Renal cortical epithelial cell (primary cell): ENCODE results near the gene AADACL3. TPM values are rescaled to one million over a fixed set of nuclear protein-coding genes. Genes with fewer than 3 reads are reported as not detected.
"Not testable (repeated sequence)": the region's sequence is repeated elsewhere in the genome, so short reads cannot be mapped to it uniquely, and the experiment has no call there.

ENCODE experiments used
- DNase-seq: peaks from one replicate; pipeline ENCODE4 v3.0.0-alpha.2; 2011; ENCODE audit warnings: low read depth
- total RNA-seq: library from RNA; depleted of rRNA; stranded (reverse); fragments of >200 nt; gene quantifications from 2 replicates; pipeline ENCODE4 v1.2.3, GENCODE V29; 2014

The AADACL3 gene
- total RNA-seq, 1 donor from 2014 or later = not detected

DNA sequence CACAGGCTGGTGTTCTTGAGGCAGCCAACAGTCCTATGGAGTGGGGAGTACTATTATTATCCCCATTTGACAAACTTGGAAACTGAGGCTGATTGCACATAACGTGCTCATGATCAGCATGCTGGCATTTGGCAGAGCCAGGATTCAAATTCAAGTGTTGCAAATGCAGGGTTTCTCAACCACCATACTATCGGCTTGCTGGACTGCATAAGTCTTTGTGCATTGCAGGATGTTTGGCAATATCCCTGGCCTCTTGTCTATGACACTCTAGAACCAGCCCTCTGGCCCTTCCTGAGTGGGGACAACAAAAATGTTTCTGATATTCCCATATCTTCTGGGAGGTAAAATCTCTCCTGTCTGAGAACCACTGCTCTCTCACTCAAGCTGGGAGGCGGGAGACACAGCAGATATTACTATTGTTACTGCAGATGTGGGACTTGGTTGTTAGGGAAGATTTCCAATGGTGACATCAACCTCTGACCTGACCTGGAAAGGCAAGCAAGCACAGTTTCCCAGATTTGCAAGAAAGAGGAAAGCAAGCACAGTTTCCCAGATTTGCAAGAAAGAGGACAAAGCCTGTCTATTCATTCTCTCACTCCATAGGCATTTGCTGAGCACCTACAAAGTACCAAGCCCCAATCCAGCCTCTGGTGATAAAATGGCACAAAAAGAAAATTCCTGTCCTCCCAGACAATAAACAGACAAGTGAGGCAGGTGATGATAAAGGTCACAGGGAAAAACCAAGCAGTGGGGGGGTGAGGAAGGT lies 1.0 kb upstream of the AADACL3 start:
- no peak for DNase-seq

DNA sequence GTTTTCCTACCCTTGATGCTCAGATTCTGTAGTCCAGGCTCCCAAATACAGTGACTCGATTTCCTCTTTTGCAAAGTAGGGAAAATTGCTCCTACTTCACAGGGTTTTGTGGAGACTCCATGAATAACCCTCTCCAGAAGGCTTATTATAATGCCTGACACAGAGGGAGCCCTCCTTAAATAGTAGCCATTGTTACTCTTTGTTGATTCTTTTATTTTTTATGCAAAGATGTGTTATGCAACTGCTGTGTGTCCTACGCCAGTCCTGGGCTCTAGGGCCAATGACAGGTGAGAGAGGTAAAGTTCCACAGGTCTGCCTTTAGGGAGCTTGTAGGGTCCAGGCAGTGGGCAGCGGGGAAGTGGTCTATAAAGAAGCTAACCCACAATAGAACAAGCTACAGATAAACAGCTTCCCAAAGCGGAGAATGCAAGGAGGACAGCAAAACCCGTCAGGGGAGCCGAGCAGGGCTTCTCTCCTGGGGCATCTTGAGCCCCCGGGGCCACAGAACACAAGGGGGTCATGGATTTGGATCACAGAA lies 1.5 kb downstream of the AADACL3 start:
- no peak for DNase-seq

DNA sequence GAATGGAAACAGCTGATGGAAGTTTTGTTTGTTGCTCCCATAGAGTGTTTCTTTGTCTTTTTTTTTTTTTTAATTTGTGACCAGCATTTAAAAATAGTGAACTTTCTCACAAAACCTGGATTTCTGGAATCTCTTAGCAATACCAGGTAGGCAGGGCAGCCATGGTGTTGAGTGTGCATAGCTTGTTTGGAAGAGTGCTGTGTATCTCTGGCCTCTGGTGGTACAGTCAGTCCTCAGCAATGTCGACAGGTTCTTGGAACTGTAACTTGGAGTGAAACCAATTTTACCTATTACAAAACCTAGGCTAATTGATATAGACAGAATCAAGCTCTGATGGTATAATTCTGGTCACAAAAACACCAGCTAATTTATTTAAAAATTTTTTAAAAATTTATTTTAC lies 6.7 kb downstream of the AADACL3 start:
- DNase-seq = no peak

DNA sequence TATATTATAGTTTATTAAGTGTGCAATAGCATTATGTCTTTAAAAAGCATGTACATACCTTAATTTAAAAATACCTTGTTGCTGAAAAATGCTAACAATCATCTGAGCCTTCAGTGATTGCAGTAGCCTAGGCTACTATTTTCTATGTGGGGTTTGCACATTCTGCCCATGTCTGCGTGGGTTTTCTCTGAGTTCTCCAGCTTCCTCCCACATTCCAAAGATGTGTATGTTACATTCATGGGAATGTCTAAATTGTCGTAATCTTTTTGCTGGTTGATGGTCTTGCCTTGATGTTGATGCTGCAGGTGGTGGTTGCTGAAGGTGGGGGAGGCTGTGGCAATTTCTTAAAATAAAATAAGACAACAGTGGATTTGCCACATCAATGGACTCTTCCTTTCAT lies 12.5 kb downstream of the AADACL3 start:
- DNase-seq = no peak

DNA sequence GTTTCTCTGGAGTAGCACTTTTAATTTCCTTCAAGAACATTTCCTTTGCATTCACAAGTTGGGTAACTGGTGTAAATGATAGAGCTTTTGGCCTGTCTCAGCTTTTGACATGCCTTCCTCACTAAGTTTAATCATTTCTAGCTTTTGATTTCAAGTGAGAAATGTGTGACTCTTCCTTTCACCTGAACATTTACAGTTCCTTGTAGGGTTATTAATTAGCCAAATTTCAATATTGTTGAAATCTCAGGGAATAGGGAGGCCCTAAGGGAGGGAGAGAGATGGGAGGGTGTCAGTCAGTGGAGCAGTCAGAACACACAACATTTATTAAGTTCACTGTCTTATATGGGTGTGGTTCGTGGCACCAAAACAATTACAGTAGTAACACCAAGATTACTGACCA lies 14.2 kb downstream of the AADACL3 start:
- no peak for DNase-seq

DNA sequence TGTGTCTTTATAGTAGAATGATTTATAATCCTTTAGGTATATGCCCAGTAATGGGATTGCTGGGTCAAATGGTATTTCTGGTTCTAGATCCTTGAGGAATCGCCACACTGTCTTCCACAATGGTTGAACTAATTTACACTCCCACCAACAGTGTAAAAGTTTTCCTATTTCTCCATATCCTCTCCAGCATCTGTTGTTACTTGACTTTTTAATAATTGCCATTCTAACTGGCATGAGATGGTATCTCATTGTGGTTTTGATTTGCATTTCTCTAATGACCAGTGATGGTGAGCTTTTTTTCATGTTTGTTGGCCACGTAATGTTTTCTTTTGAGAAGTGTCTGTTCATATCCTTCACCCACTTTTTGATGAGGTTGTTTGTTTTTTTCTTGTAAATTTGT lies 15.2 kb downstream of the AADACL3 start:
- DNase-seq = not testable (repeated sequence)

DNA sequence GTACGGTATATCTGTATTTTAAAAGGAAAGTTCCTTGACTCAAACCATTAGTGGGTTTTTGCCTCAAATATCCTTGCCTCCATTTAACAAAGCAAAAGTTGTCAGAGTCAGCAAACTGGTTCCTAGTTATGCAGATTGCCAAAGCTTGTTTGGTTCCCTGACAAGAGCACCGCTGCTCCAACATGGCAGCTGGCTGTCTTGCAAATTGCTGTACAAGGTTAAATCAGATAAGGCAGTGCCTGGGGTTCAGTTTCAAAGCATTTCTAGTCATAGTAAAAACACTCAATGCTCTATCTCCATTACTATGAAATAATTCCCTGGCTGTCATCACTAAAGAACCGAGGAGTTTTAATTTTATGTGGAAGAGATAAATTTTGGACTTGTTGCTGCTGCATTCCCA lies 18.7 kb downstream of the AADACL3 start:
- no peak for DNase-seq

DNA sequence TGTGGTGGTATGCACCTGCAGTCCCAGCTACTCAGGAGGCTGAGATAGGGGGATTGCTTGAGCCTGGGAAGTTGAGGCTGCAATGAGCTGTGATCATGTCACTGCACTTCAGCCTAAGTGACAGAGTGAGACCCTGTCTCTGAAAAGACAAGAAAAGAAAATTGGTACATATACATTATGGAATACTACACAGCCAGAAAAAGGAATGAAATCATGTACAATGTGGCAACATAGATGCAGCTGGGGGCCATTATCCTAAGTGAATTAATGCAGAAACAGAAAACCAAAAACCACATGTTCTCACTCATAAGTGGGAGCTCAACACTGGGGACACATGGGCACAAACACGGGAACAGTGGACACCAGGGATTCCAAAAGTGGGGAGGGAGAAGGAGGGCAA lies 23.0 kb downstream of the AADACL3 start:
- DNase-seq = no peak

DNA sequence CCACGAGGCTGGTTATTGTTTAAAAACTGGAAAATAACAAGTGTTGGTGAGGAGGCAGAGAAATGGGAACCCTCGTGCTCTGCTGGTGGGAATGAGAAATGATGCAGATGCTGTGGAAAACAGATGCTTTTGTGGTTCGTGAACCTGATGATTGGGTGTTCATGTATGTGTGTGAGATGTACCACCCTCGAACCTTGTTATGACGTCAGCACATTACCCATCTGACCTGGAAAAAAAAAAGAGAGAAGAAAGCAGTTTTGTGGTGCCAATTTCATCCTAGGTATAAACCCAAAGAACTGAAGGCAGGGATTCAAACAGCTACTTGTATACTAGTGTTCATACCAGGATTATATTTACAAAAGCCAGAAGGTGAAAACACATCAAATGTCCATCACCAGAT lies 23.7 kb downstream of the AADACL3 start:
- no peak for DNase-seq

DNA sequence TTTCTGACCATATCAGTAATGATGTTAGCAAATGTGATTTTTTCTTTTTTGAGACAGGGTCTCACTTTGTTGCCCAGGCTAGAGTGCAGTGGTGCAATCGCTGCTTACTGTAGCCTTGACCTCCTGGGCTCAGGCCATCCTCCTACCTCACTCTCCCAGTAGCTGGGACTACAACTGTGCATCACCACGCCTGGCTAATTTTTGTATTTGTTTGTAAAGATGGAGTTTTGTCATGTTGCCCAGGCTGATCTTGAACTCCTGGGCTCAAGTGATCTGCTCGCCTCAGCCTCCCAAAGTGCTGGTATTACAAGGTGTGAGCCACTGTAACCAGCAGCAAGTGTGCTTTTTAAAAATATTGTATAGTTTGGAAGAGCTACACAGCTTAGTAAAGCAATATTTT lies 26.0 kb downstream of the AADACL3 start:
- DNase-seq = no peak

DNA sequence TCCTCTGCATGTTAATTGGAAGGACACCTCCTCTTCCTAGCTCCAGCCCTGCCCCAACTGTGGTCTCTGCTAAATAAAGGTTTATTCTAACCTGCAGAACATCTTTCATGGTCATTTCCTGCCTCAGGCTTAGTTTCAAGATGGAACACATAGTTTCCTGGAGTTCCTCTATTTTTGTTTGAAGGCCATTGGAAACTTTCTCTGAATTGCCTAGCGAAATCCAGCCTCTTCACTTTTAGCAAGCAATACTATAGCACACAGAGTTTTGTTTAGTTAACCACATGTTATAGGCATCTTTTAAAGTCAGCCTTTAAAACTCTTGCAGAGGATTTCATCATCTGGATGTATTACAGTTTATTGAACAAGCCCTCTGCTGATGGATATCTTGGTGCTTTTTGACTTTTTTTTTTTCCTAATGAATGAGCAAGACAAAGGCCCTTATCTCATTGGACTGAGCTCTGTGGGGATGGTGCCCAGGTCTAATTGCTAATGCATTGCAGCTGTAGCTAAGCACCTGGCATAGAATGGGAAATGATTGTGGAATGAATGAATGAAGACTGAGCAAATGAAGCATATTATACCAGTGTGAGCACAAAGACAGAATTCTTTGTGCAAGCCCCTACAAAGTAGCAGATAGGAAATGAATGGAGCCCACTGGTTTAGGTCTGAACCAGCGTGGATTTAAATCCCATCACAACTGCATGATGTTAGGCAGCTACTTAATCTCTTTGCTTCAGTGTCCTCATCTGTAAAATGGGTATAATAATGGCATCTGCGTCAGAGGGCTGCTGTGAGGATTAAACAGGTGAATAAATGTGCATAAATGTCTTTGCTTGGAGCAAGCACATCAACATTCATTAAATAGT lies 29.4 kb downstream of the AADACL3 start:
- DNase-seq = no peak

DNA sequence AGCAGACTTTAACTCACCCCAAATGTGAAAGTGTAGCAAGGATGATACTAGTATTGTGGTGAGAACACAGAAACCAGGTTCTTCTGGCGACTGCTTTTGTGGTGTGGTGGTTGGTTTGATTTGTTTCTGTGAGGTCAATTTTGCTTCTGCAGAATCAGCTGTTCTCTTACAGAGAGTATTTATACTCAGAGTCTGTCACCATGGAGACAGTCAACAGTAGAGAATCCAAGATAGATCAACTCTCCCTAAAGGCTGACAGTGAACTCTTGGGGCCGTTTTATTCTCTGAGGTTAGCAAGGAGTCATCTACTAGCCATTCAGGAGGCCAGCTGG lies 30.0 kb downstream of the AADACL3 start, which contains the start of gene CFAP107:
CFAP107 (plus strand) TSS at position 209 of the 332 bp plus-strand sequence. CDS start 231 bp downstream, outside the sequence.
- DNase-seq = no peak

DNA sequence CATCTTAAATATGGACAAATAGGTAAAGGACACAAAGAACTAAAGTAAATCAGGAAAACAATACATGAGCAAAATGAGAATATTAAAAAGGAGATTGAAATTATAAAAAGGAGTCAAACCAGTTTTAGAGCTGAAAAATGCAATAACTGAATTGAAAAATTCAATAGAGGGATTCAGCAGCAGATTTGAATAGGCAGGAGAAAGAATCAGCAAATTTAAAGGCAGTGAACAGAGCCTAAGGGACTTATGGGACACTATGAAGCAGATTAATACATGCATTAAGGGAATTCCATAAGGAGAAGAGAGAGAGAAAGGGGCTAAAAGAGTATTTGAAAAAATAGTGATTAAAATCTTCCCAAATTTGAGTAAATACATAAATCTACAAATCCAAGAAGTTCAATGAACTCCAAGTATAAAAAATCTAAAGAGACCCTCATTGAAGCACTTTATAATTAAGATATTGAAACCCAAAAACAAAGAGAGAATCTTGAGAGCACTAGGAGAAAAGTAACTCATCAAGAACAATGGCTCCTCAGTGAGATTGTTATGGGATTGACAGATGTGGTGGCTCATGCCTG lies 33.0 kb downstream of the AADACL3 start:
- no peak for DNase-seq

DNA sequence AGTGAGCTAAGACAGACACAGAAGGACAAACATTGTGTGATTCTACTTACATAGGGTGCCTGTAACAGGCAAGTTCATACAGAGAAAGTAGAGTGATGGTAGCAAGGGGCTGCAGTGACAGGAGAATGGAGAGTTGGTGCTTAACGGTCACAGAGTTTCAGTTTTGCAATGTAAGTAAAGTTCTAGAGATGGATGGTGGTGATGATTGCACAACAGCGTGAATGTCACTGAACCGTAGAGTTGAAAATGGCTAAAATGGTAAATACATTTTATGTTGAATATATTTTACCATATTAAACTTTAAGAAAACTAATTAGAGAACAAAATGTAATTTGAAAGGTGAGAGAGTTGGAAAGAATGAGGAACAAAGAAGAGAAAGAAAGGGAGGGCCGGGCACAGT lies 38.8 kb downstream of the AADACL3 start:
- DNase-seq = no peak

DNA sequence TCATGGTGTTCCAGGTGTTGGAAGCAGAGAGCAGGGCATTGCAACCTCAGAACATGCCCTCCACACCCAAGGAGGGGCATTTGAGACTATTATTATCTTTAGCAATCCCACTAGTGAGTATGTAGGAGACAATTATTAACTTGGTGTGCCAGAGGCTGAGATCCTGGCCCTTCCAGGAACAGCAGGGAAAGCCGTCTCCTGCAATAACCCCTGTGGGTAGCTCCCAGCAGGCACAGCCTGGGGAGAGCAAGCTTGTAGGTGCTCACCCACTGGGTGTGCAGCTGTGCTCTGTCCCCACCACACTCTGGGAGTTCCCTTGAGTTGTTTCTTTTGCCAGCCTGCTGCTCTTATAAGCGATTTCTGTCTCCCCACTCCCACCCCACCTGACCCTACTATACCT lies 40.4 kb downstream of the AADACL3 start:
- no peak for DNase-seq

DNA sequence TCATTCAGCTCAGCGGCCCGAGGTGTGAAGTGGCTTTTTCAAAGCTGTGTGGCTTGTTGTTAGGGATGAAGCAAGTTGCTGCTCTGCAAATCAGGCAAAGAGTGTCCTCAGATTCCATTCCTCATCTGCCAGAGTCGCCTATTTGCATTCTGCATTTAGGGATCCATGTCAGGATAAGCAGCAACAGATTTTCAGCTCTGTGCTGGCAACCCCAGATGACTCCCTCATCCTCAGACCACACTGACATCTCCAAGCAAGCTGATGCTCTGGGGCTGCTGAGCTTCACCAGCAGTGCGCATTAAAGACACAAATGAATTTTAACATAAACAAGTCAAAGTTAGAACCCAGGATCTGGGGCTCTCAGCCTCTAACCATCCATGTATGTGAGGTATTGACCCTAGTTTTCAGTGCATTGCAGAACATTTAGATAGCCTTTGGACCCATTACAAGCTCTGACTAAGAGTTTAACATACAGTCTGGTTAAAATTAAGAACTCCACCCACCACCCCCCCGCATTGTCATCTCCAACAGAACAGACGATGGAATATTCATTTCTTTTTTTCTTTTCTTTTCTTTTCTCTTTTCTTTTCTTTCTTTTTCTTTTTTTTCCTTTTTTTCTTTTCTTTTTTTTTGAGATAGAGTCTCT lies 41.0 kb downstream of the AADACL3 start:
- no peak for DNase-seq

DNA sequence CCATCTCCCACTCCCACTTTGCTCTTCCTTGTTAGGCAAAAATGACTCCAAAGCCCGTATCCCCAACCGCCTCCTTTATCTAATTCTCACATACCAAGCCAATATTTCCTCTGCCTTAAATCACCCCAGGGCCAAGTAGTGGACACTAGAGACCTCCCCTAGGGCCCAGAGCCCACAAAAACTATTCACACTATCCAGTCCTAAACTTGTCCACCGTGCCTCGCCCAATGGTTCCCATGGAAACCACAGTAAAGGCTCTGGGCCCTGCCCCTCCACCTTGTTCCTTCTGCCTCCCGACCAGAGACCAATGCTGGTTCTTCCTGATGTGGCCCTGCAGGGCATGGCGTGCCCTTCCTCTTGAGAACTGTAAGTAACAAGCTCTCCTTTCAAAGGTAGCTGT lies 41.9 kb downstream of the AADACL3 start:
- no peak for DNase-seq

DNA sequence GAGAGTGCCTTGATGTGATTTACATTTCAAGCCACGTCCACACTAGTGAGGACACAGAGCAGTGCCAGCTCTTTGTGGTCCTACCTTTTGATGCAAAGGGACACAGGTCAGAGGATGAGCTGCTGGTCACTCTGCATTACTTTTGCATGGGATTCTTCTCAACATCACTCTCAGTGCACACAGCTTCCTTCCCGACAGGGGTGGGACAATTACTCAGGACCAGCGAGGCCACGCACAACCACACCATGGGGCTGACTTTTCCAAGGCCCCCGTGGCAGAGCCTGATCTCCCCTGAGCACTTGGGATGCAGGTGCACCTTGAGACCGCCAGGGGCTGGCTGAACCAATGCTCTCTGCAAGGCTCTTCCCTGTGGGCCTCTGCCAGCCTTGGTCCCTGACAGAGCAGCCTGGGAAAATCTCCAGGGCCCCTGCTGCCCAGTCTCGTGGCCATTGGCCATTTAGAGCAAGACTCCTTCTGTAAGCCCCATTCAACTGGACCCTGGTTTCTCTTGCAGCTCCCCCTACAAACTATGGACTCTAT lies 44.4 kb downstream of the AADACL3 start:
- DNase-seq = no peak

DNA sequence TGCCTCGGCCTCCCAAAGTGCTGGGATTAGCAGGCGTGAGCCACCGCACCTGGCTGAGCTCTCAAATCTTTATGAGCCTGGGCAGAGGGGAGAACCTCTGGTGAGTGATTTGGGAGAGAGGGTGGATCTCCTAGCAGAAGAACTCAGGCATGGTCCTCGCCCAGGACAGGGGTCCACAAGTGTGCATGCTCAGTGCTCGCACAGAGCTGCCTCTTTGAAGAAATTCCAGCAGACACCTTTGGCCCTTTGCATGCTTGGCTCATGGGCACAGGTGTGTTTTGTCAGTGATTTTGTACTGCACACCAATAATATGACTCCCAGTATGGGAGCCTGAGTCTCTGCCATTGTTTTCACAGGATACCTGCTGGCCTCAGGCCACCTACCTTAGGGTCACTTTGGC lies 45.9 kb downstream of the AADACL3 start:
- DNase-seq = no peak

DNA sequence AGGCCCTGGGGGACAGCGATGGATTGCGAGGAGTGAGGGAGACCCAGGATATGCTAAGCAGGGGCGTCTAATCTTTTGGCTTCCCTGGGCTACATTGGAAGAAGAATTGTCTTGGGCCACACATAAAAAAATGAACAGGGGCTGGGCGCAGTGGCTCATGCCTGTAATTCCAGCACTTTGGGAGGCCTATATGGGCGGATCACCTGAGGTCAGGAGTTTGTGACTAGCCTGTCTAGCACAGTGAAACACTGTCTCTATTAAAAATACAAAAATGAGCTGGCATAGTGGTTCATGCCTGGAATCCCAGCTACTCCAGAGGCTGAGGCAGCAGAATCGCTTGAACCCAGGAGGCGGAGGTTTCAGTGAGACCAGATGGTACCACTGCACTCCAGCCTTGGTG lies 46.9 kb downstream of the AADACL3 start:
- DNase-seq = no peak

DNA sequence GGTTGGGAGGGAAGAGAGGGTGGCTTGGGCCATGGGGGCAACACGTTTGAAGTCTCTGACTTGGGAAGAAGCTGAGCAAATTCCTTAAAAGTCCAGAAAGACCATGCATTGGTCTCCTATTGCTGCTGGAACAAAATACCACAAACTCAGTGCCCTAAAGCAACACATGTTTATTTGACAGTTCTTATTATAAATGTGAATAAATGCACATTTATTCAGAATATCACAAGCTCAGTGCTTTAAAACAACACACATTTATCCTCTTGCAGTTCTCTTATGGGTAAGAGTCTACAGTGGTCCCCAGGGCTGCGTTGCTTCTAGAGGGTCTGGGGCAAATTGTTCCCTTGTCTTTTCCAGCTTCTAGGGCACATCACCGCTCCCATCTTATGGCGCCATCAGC lies 47.6 kb downstream of the AADACL3 start:
- no peak for DNase-seq

DNA sequence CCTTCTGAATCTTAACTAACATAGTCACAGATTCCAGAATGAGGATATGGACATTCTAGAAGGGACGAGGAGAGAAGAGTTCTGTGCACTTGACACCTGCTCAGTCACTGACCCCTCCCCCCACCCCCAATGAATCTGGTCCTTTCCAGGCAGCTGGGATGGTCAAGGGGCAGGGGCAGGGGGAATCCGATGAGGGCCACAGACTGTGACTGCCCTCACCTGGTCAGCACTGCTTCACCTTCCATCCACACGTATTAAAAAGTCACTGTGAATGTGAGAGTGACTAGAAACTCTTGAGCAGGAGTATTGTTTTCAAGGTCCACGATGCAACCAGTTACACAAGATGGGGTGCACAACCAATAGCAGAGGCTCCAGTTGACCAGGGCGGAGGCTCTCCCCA lies 48.1 kb downstream of the AADACL3 start:
- DNase-seq = no peak
